NK-92 (cell line): Measurements from ENCODE around the gene TRIOBP.

Source experiments
- DNase-seq: peaks from one replicate; lab custom pipeline; 2025; ENCODE audit not compliant: unreplicated experiment; lab: John Stamatoyannopoulos, UW

TRIOBP gene

DNA sequence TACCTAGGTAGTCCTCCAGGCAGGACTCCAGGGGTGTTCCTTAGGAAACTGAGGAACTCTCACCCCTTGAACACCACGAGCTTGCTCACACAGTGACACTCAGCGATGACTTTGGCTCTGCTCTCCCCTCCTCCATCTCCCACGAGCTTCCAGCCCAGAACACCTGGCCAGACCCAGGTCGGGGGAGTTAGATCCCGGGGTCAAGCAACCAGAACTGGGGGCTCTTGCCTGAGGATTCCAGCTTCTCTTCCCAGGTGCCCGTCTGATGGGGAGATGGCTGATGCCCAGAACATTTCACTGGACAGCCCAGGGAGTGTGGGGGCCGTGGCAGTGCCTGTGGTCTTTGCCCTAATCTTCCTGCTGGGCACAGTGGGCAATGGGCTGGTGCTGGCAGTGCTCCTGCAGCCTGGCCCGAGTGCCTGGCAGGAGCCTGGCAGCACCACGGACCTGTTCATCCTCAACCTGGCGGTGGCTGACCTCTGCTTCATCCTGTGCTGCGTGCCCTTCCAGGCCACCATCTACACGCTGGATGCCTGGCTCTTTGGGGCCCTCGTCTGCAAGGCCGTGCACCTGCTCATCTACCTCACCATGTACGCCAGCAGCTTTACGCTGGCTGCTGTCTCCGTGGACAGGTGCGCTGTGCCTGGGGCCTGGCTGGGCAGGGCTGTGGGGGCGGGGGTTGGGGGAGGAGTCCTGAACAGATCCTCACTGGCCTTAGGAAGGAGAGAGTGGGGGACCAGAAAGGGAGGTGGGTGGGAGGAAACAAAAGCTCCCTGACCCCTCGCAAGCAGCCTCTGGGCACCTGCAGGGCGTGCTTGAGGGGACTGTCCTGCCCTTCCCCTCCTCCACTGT lies 126.5 kb downstream of the TRIOBP start, which contains the start of gene GALR3:
TSS of gene GALR3 (plus strand) at position 249 of the 852 bp plus-strand sequence. CDS start at position 274, 25 bp downstream.
- DNase-seq: no peak

DNA sequence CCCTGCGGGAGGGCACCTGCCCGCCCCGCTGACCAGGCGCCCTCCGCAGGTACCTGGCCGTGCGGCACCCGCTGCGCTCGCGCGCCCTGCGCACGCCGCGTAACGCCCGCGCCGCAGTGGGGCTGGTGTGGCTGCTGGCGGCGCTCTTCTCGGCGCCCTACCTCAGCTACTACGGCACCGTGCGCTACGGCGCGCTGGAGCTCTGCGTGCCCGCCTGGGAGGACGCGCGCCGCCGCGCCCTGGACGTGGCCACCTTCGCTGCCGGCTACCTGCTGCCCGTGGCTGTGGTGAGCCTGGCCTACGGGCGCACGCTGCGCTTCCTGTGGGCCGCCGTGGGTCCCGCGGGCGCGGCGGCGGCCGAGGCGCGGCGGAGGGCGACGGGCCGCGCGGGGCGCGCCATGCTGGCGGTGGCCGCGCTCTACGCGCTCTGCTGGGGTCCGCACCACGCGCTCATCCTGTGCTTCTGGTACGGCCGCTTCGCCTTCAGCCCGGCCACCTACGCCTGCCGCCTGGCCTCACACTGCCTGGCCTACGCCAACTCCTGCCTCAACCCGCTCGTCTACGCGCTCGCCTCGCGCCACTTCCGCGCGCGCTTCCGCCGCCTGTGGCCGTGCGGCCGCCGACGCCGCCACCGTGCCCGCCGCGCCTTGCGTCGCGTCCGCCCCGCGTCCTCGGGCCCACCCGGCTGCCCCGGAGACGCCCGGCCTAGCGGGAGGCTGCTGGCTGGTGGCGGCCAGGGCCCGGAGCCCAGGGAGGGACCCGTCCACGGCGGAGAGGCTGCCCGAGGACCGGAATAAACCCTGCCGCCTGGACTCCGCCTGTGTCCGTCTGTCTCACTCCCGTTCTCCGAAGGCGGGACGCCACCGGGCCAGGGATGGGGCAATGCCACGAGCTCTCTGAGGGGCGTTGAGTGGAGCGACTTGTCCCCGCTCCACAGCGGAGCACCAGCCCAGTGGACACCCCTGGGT lies 128.1 kb downstream of the TRIOBP start:
- DNase-seq: no peak
